GM23338 (cell line): Measurements from ENCODE around the gene MAFF. TPM values are rescaled to one million over a fixed set of nuclear protein-coding genes. Genes with fewer than 3 reads are reported as not detected.

Experiments used
- ATAC-seq: fragments of 200-7000 bp; cut with Tn5 transposase; 3 replicates; pipeline ENCODE4 v1.9.1; 2020
- DNase-seq: peaks from one replicate; pipeline ENCODE4 v3.0.0-alpha.2; 2015; ENCODE audit warnings: low spot score
- H2AFZ ChIP-seq: fragments of 200-600 bp; sonication (generic); 2 replicates; pipeline ENCODE4 v1.8.0; 2016; ENCODE audit warnings: antibody characterized with exemption, mild to moderate bottlenecking, moderate library complexity
- H3F3A ChIP-seq: fragments of 200-600 bp; sonication (generic); replicated peaks from 2 replicates; pipeline ENCODE4 v1.8.0; 2017; ENCODE audit warnings: antibody characterized with exemption, mixed run types, low read depth
- H3K27ac ChIP-seq: fragments of 200-600 bp; sonication (generic); 2 replicates; pipeline ENCODE4 v1.6.1; 2016; ENCODE audit warnings: low read depth
- H3K27me3 ChIP-seq: fragments of 200-600 bp; sonication (generic); 2 replicates; pipeline ENCODE4 v1.8.0; 2016; ENCODE audit warnings: mild to moderate bottlenecking, mixed run types, moderate library complexity; ENCODE audit not compliant: insufficient read depth
- H3K36me3 ChIP-seq: fragments of 200-600 bp; sonication (generic); 2 replicates; pipeline ENCODE4 v1.8.0; 2016; ENCODE audit warnings: mild to moderate bottlenecking; ENCODE audit not compliant: insufficient read depth
- H3K4me1 ChIP-seq: fragments of 200-600 bp; sonication (generic); 2 replicates; pipeline ENCODE4 v1.8.0; 2016; ENCODE audit warnings: mild to moderate bottlenecking, moderate library complexity; ENCODE audit not compliant: insufficient read depth
- H3K4me2 ChIP-seq: fragments of 200-600 bp; sonication (generic); 2 replicates; pipeline ENCODE4 v1.7.1; 2017; ENCODE audit warnings: mixed run types
- H3K4me3 ChIP-seq: fragments of 200-600 bp; sonication (generic); 2 replicates; pipeline ENCODE4 v1.6.1; 2016; ENCODE audit warnings: mixed run types
- H3K79me2 ChIP-seq: fragments of 200-600 bp; sonication (generic); replicated peaks from 2 replicates; pipeline ENCODE4 v1.8.0; 2017; ENCODE audit warnings: mild to moderate bottlenecking; ENCODE audit not compliant: insufficient read depth
- H3K9me2 ChIP-seq: fragments of 200-600 bp; sonication (generic); 2 replicates; pipeline ENCODE4 v1.8.0; 2017; ENCODE audit not compliant: insufficient read depth
- H4K20me1 ChIP-seq: fragments of 200-600 bp; sonication (generic); replicated peaks from 2 replicates; pipeline ENCODE4 v1.8.0; 2017; ENCODE audit warnings: mild to moderate bottlenecking; ENCODE audit not compliant: insufficient read depth
- H3K27ac Mint-ChIP-seq: 2 replicates; pipeline ENCODE4 v1.8.0; 2020; ENCODE audit warnings: inconsistent platforms, mild to moderate bottlenecking, moderate library complexity, mixed read lengths
- H3K27me3 Mint-ChIP-seq: 3 replicates; pipeline ENCODE4 v1.8.0; 2022; ENCODE audit warnings: low read depth, mild to moderate bottlenecking, moderate library complexity, mixed read lengths, inconsistent platforms; ENCODE audit not compliant: insufficient read depth, poor library complexity
- H3K36me3 Mint-ChIP-seq: 3 replicates; pipeline ENCODE4 v1.8.0; 2021; ENCODE audit warnings: low read depth, mild to moderate bottlenecking, inconsistent platforms, moderate library complexity, mixed read lengths
- H3K4me1 Mint-ChIP-seq: 3 replicates; pipeline ENCODE4 v1.8.0; 2020; ENCODE audit warnings: mild to moderate bottlenecking, inconsistent platforms, mixed read lengths
- H3K4me3 Mint-ChIP-seq: 3 replicates; pipeline ENCODE4 v1.8.0; 2021; ENCODE audit warnings: moderate library complexity, mild to moderate bottlenecking, inconsistent platforms, mixed read lengths
- H3K9me3 Mint-ChIP-seq: 3 replicates; pipeline ENCODE4 v1.8.0; 2020; ENCODE audit warnings: moderate library complexity, mild to moderate bottlenecking, inconsistent platforms, mixed read lengths
- CREB1 ChIP-seq: fragments of 250-450 bp; sonication (Bioruptor Pico); IDR thresholded peaks from 2 replicates; pipeline ENCODE4 v1.5.0; 2020; ENCODE audit warnings: low read depth, mild to moderate bottlenecking, moderate library complexity
- ETS1 ChIP-seq: IDR thresholded peaks from 2 replicates; pipeline ENCODE4 v1.6.1; 2016; ENCODE audit warnings: antibody characterized with exemption
- EZH2 ChIP-seq: fragments of 200-600 bp; sonication (generic); IDR thresholded peaks from one replicate; pipeline ENCODE4 v1.8.0; 2017; ENCODE audit warnings: antibody characterized with exemption, mild to moderate bottlenecking, low read depth; ENCODE audit not compliant: unreplicated experiment
- EZH2phosphoT487 ChIP-seq: fragments of 200-600 bp; sonication (generic); IDR thresholded peaks from one replicate; pipeline ENCODE4 v1.8.1; 2018; ENCODE audit warnings: antibody characterized with exemption; ENCODE audit not compliant: unreplicated experiment
- STAT1 ChIP-seq: IDR thresholded peaks from one replicate; pipeline ENCODE4 v1.6.1; 2016; ENCODE audit warnings: antibody characterized with exemption; ENCODE audit not compliant: unreplicated experiment
- ZNF114 ChIP-seq: fragments of 250-450 bp; sonication (Bioruptor Pico); IDR thresholded peaks from 2 replicates; pipeline ENCODE4 v1.5.0; 2020; ENCODE audit warnings: mild to moderate bottlenecking, moderate library complexity
- polyA plus RNA-seq: library from polyadenylated mRNA; unstranded; fragments of >200 nt; fragmentation: Nextera tagmentation; extraction: Ambion mirVana; gene quantifications from 2 replicates; pipeline ENCODE4 v1.2.1, GENCODE V29; 2016
- total RNA-seq: library from RNA; depleted of rRNA; stranded (reverse); fragments of >200 nt; shearing (Covaris generic); gene quantifications from 2 replicates; pipeline ENCODE4 v1.2.3, GENCODE V29; 2014
- TF ChIP-seq, protein P1 (sequence below), 2 experiments: fragments of 200-600 bp in 1 of 2; sonication (generic) in 1 of 2; conservative IDR thresholded peaks; 2 replicates each; pipeline versions ENCODE4 v1.5.1 to v1.6.1; 2016 to 2017; ENCODE audit warnings: antibody characterized with exemption in 2 of 2, low read depth in 2 of 2, mild to moderate bottlenecking in 2 of 2, moderate library complexity in 1 of 2

MAFF gene
- total and polyA plus RNA-seq, 2 experiments from 2014 or later = 2.2 to 8.9 TPM

- TF ChIP-seq, protein P1, sequence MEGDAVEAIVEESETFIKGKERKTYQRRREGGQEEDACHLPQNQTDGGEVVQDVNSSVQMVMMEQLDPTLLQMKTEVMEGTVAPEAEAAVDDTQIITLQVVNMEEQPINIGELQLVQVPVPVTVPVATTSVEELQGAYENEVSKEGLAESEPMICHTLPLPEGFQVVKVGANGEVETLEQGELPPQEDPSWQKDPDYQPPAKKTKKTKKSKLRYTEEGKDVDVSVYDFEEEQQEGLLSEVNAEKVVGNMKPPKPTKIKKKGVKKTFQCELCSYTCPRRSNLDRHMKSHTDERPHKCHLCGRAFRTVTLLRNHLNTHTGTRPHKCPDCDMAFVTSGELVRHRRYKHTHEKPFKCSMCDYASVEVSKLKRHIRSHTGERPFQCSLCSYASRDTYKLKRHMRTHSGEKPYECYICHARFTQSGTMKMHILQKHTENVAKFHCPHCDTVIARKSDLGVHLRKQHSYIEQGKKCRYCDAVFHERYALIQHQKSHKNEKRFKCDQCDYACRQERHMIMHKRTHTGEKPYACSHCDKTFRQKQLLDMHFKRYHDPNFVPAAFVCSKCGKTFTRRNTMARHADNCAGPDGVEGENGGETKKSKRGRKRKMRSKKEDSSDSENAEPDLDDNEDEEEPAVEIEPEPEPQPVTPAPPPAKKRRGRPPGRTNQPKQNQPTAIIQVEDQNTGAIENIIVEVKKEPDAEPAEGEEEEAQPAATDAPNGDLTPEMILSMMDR (conservative IDR thresholded peaks at IDR 0.05; ENCODE audit: low read depth in 2 of 2) = peak in 1 of 2 experiments; percentile 28; a peak in 2 of 4 replicates
- TF ChIP-seq EZH2phosphoT487 = no peak
- no peak for TF ChIP-seq STAT1
- peak; percentile 60 for TF ChIP-seq CREB1 (CRISPR knock-in tag)
- TF ChIP-seq EZH2 = no peak
- no peak for TF ChIP-seq ZNF114 (CRISPR knock-in tag)
- no peak for TF ChIP-seq ETS1
Observed at GRCh38 chr22:38214302-38215056, 12.7 kb downstream of the MAFF start (continued).

DNA sequence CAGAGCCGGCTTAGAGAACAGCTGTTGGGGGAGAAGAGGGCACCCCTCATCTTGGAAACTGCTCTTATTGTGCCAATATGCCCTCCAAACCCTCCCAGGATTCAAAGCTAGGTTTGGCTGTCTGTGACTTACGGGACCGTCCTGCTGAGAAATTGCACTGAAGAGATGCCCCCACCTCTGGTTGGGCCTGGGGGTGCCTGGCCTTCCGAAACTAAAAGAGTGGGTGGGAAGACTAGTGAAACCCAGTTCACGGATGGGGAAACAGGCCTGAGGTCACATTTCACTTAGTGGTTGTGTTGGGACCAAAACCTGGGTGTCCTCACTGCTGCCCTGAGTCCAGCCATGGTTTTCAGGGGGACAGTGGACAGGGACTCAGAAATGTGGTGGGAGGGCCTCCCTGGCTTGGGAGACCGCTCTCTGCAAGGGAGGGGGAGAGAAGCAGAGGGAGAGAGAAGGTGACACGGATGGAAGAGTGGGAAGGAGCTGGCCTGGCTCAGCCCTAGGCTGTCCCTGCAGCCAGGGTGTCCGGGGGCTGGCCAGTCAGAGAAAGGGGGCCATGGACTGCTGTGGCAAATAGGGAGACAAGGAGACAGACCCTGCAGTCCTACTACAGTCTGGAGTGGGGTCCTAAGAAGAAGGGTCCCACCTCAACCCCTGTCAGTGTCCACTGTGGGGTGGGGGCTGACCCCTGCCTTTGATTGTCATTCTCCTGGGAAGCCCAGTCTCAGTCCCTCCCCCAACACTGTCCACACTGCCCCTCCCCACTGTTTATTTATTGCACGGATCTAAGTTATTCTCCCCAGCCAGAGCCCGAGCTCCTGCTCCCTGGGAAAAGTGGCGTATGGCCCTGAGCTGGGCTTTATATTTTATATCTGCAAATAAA, 13.6 kb downstream of the MAFF start:
- peak overlapping the region; percentile 65 for H3K4me3 Mint-ChIP-seq
- Histone ChIP-seq H3K79me2 (no peaks in the 10 kb centered on the region), H3F3A (0 out of 2 replicates have a peak, but pooled peaks cover 25% of the 10 kb centered on the region), H3K9me2 (no peaks in the 10 kb centered on the region), H3K4me2 (peak overlapping the region; percentile 87), H2AFZ (no peak overlapping the region), H3K27ac (peak overlapping the region; percentile 45; the same call in 1 of the 2 replicates), H3K4me1 (peaks cover 25% of the 10 kb centered on the region), H3K36me3 (no peaks in the 10 kb centered on the region), H3K4me3 (peak overlapping the region; percentile 61), H3K27me3 (peaks cover 22% of the 10 kb centered on the region), H4K20me1 (peaks cover 7% of the 10 kb centered on the region; the same call in 1 of the 2 replicates)
- H3K9me3 Mint-ChIP-seq = peaks cover 3% of the 10 kb centered on the region; the same call in 1 of the 3 replicates
- 0 out of 2 replicates have a peak overlapping the region, but pooled peaks have one; percentile 49 for H3K27ac Mint-ChIP-seq
- ATAC-seq (no peak), DNase-seq (no peak)
- no peak for TF ChIP-seq ETS1
- peaks cover 39% of the 10 kb centered on the region for H3K27me3 Mint-ChIP-seq
- H3K36me3 Mint-ChIP-seq = peaks cover 5% of the 10 kb centered on the region
- peaks cover 38% of the 10 kb centered on the region for H3K4me1 Mint-ChIP-seq
